Measurements from ENCODE around the gene LCAT.

DNA sequence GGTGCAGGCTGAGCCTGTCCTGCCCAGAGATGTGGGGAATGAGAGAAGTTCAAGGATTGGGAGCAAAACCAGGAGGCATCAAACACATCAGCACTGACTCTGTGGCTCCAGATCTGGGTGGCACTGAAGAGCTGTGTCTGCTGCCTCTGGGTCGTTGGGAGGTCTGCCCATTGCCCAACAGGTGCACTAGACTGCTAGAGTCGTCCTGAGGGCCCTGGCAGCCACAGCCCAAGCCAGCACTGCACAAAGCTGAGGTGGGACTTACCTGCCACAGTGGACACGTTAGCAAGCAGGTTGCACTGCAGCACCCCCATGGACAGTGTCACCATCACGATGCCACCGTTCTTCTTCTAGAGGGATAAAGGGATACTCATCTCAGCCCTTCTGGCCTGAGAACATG lies 33.1 kb upstream of the LCAT start:
- TF ChIP-seq TAF1 (IDR thresholded peaks at IDR 0.05; ENCODE audit: borderline replicate concordance, low read depth, low read length) (no peak), POLR2AphosphoS5 (IDR thresholded peaks at IDR 0.05; ENCODE audit: low read depth, low read length) (no peak), POLR2A (IDR thresholded peaks at IDR 0.05; ENCODE audit: low read depth, low read length) (no peak)
